NB4 (cell line): Measurements from ENCODE around the gene PPM1K.

Source experiments
- DNase-seq: peaks from one replicate; pipeline ENCODE4 v3.0.0; 2010; ENCODE audit warnings: low read depth
- H3K4me3 ChIP-seq: one replicate; pipeline ENCODE4 v1.5.1; 2011; ENCODE audit warnings: mild to moderate bottlenecking, low read depth, low read length, moderate library complexity
- CTCF ChIP-seq: IDR thresholded peaks from one replicate; pipeline ENCODE4 v1.5.1; 2012; ENCODE audit warnings: low read depth, low read length
- MYC ChIP-seq: IDR thresholded peaks from 2 replicates; pipeline ENCODE4 v1.6.1; 2011; ENCODE audit warnings: low read depth, low read length
- POLR2A ChIP-seq: IDR thresholded peaks from 2 replicates; pipeline ENCODE4 v1.6.1; 2011; ENCODE audit warnings: mild to moderate bottlenecking; ENCODE audit not compliant: insufficient read length; ENCODE audit errors: extremely low read depth
- TF ChIP-seq, protein P1 (sequence below): IDR thresholded peaks from 2 replicates; pipeline ENCODE4 v1.6.1; 2011; ENCODE audit warnings: low read depth, low read length

PPM1K gene

GRCh38 chr4:88230969-88231771 is 53.2 kb downstream of the PPM1K start:
- DNase-seq = no peak
- no peak overlapping the region for H3K4me3 ChIP-seq
- TF ChIP-seq, protein P1, sequence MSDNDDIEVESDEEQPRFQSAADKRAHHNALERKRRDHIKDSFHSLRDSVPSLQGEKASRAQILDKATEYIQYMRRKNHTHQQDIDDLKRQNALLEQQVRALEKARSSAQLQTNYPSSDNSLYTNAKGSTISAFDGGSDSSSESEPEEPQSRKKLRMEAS = no peak
- TF ChIP-seq POLR2A = no peak
- no peak for TF ChIP-seq CTCF
- no peak for TF ChIP-seq MYC

- no peak overlapping the region for H3K4me3 ChIP-seq
- DNase-seq = no peak
- no peak for TF ChIP-seq CTCF
- TF ChIP-seq, protein P1 = no peak
- no peak for TF ChIP-seq MYC
- TF ChIP-seq POLR2A = no peak
Measured at GRCh38 chr4:88230461-88230891, 53.9 kb downstream of the PPM1K start.

- no peak overlapping the region for H3K4me3 ChIP-seq
- DNase-seq = no peak
- TF ChIP-seq, protein P1 = no peak
- no peak for TF ChIP-seq CTCF
- TF ChIP-seq POLR2A = no peak
- no peak for TF ChIP-seq MYC
Measured at GRCh38 chr4:88227734-88228133, 56.6 kb downstream of the PPM1K start.

DNA sequence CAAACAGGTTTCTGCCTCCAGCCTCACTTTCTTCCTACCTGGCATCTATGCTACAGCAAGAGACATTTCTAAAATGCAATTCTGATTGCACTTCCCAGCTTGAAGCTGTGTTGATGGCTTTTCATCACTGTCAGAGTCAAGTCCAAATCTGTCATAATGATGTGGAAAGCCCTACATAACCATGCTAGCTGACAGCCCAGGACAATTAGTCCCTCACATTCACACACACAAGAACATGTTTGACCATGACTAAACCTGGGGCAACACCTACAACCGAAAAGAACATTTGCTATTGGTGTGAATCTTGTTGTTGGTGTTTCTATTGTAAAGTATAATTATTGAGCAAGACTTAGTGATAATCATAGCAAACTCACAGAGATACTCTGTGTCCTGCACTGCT is 58.2 kb downstream of the PPM1K start:
- no peak for DNase-seq
- H3K4me3 ChIP-seq = no peak overlapping the region
- TF ChIP-seq MYC (no peak), CTCF (no peak), POLR2A (no peak)
- TF ChIP-seq, protein P1 = no peak

- no peak overlapping the region for H3K4me3 ChIP-seq
- no peak for DNase-seq
- TF ChIP-seq POLR2A = no peak
- TF ChIP-seq, protein P1 = no peak
- no peak for TF ChIP-seq CTCF
- no peak for TF ChIP-seq MYC
Measured at GRCh38 chr4:88225232-88226105, 58.9 kb downstream of the PPM1K start.
